NCI-H1092 (cell line): ENCODE data around the gene AREG.

Source experiments
- DNase-seq: peaks from one replicate; lab custom pipeline; 2025; lab: John Stamatoyannopoulos, UW

The AREG gene

DNA sequence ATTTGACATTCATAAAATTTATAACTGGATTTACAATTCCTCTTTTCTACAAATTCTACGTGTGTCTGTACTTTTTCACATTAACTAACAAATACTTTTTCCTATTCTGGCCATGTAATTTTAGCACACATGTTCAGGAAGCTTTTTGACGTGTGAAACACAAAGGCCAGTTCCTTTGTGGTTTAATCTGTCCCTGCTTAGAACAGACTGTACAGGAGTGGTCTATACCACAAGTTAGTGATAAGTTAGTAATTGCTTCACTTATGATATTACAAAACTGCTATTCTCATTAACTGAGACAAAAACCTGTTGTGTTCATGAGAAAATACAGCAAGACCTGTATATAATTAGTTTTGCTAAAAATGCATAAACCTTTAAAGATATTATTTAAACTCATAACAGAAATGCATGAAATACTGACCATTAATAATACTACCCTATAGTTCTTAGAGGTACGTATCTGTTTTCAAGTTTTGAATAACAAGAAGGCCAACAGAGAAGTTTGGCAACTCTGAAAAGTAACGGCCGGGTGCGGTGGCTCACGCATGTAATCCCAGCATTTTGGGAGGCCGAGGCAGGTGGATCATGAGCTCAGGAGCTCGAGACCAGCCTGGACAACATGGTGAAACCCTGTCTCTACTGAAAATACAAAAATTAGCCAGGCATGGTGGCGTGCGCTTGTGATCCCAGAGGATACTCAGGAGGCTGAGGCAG, 13.7 kb upstream of the AREG start:
- DNase-seq = no peak

DNA sequence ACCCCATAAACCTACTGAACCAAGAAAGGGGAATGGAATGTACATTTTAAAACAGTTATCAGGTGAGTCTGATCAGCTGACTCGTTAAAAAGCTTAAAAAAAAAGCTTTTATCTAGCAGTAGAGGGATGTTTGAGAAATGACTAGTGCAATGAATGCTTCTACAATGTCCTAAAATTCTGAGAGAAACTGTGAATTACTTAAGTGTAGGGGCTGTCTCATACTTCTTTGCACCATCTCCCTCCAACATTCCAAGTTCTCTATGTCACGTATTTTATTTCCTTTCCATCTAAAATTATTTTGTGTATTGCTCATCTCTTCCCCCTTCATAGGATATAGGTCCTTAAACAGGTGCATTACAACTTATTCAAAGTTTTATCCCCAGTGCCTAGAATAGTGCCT, 11.9 kb upstream of the AREG start:
- DNase-seq = no peak

- no peak for DNase-seq
Measured at GRCh38 chr4:74433541-74434172, 11.3 kb upstream of the AREG start.

- DNase-seq = no peak
Measured at GRCh38 chr4:74435296-74435695, 9.6 kb upstream of the AREG start.

- no peak for DNase-seq
Measured at GRCh38 chr4:74437866-74438265, 7.1 kb upstream of the AREG start.

- DNase-seq = no peak
Measured at GRCh38 chr4:74438661-74439060, 6.3 kb upstream of the AREG start.

GRCh38 chr4:74439952-74440351, 5.0 kb upstream of the AREG start:
- no peak for DNase-seq

GRCh38 chr4:74440356-74440755, 4.6 kb upstream of the AREG start:
- no peak for DNase-seq

DNA sequence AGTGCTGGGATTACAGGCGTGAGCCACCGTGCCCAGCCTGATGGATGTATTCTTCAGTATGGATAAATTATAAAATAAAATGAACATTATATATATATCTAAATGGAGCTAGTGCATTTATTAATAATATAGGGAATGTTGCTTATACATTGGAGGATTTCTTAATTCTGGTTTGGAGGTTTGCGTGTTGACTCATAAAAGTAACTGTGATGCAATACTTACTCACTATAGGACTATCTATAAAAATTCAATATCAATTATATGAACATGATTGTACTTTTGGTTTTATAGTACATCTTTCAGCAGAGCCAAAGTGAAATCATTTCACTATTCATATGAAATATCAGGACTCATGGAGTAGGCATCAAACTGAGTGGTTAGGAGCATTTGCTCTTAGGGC, 3.2 kb upstream of the AREG start:
- no peak for DNase-seq

DNA sequence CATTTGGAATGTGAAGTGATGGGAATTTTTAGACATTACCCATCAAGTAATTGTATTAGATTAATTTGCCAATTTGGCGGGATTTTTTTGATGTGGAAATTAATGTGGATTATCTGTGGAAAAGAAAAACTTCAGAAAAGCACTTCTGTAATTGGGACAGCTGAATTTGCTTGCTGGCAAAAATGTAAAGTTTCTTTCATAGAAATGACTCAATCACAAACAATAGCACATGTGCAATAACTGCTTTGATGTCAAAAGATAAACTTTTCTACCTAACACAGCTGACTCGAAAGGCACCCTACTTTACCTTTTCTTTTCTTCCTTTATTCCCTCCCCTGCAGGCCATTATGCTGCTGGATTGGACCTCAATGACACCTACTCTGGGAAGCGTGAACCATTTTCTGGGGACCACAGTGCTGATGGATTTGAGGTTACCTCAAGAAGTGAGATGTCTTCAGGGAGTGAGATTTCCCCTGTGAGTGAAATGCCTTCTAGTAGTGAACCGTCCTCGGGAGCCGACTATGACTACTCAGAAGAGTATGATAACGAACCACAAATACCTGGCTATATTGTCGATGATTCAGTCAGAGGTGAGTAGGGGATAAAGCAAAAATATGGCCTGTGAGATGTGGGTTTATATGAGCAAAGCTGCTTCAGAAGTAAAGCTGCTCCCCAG, 1.4 kb downstream of the AREG start:
- DNase-seq = no peak

DNA sequence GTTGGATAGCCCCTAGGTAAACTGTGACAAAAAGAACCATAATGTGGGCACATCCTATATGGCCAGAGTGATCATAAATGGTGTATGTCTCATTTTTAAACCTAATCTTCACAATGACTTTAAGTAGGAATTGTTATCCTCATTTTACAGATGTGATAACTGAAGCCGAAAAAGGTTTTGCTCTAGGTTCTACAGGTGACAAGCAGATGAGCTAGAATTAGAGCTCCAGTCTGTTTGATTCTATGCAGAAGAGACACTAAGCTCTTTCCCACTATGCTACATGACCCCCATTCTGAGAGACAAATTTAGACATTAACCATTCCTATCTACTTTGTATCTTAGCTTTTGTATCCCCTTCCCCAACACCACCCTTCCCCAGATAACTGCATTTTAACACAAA, 2.0 kb downstream of the AREG start:
- no peak for DNase-seq

- no peak for DNase-seq
Measured at GRCh38 chr4:74447636-74448233, 2.8 kb downstream of the AREG start.

GRCh38 chr4:74449571-74450297, 4.8 kb downstream of the AREG start:
- DNase-seq = no peak

DNA sequence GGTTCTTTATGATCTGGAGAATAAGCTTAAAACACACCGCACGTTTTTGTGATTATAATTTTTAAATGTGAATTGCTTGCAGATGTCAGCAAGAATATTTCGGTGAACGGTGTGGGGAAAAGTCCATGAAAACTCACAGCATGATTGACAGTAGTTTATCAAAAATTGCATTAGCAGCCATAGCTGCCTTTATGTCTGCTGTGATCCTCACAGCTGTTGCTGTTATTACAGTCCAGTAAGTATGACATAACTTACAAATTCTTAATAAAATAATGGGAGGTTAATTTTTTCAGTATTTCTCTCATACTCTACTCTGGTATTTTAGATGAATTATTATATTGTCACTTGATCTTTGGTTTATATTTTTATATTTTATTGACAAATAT, 5.4 kb downstream of the AREG start:
- no peak for DNase-seq

DNA sequence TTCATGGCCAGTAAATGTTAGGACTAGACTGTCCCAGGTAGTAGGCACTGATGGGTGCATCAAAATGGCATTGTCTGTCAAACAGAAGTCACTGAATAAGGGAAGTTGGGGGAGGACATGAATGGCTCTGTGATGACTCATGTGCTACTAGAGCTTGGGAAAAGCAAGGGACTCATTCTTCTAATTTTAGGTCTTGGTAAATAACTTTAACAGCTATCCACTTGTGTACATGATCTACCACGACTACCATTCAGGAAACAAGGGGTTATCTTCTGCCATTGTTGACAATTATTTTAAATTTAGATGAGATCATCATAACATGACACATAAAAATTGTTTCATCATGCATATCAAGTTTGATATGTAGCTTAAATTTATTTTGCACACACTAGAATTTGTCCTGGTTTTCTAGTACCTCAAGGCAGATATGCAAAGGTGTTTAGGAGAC, 6.3 kb downstream of the AREG start:
- no peak for DNase-seq

GRCh38 chr4:74453037-74453635, 8.2 kb downstream of the AREG start:
- no peak for DNase-seq

DNA sequence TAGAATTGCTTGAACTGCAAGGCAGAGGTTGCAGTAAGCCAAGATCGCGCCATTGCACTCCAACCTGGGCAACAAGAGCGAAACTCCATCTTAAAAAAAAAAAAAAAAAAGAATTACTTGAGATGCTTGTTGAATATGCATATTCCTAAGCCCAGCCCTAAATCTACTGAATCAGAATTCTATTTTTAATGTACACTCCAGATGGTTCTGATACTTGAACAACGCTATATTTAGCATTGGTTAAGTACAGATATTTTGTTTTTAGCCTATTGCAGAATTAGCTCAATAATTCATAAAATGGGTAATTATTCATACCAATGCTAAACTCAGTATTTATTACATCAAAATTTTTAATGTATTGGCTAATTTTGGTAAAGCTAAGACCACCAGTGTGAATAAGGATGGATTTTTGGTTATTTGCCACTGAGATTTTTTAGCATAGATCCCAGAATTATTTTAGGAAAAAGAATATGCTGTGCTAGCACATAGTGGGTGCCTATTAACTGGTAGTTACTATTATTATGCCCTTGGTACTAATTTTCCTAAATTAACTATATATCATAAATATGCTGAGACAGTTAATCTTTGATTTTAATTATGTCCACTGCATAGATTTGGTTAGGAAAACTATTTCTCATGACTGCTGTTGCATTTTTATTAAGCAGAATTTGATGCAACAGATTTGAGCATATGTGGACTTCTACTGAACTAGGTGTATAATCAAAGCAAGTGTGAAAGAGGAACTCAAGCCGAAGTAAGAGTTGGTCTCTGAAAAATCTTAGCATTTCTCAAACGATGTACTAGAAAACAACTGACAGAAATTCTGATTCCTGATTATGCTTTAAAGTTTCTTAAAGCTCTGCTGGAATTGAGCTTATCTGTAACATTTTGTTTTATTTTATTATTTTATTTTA, 9.2 kb downstream of the AREG start:
- no peak for DNase-seq

DNA sequence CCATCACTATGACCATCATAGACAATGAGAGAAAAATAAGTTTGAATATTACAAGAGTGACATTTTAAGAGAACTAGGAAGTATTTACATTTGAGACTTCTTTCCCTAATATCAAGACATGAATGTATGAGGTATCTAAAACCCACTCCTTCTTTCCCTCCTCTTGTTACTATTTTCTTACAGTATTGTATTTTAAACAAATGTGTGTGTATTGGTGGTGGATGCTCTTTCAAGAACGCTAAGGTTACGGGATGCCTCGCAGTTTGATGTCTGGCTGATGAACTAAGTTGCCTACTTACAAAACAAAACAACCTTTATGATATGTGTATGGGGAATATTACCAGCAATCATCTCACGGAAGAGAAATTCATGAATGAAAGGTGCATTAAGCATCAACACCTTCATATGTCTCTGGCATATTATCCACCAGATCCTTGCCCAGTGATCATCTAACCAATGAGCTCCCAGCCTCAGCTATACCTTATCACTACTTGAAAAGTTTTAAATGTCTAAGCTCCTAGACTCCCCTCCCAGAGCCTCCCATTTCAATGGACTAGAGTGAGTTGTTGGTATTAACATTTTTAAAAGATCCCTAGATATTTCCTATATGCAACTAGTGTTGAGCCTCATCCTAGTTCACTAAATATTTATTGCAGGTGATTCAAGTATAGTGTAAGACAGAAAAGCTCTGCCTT, 10.6 kb downstream of the AREG start:
- no peak for DNase-seq

DNA sequence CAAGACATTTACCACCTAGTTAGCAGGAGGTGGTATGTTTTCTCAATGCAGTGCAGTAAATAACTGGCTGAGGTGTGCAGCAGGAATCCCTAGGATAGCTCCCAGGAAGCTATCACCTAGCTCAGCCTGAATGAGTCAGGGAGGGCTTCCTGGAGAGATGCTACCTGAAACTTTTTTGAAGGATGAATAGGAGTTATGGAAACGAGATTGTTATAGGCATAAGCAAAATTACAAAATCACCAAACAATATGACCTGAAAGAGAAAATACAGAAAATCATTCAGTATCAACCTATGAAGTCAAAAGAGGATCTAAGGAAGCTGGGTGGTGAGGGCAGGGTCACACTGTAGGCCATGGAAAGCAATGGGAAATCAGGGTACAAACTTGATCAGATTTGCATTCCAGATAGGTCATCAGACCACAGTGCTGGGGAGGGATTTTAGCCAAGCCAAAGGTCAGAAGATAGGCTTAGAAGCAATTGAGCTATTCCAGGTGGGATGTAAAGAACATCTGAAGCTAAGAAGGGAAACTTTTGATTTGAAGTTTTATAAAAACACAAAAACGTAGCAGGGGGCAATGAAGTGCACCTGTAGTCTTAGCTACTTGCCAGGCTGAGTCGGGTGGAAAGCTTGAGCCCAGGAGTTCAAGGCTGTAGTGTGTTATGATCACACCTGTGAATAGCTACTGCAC, 11.3 kb downstream of the AREG start:
- no peak for DNase-seq
